ENCODE measurements around the gene CAMSAP1.

The CAMSAP1 gene

GRCh38 chr9:135878528-135879236 is 28.7 kb downstream of the CAMSAP1 start:
- no peak for DNase-seq

- DNase-seq: no peak
Measured at GRCh38 chr9:135877791-135878527, 29.4 kb downstream of the CAMSAP1 start.

- no peak for DNase-seq
Measured at GRCh38 chr9:135876936-135877335, 30.4 kb downstream of the CAMSAP1 start.

- DNase-seq: no peak
Measured at GRCh38 chr9:135874859-135875258, 32.5 kb downstream of the CAMSAP1 start.

- no peak for DNase-seq
Measured at GRCh38 chr9:135869909-135870308, 37.4 kb downstream of the CAMSAP1 start.

- no peak for DNase-seq
Measured at GRCh38 chr9:135865531-135865930, 41.8 kb downstream of the CAMSAP1 start.

GRCh38 chr9:135864447-135865049 is 42.8 kb downstream of the CAMSAP1 start:
- no peak for DNase-seq

- no peak for DNase-seq
Measured at GRCh38 chr9:135862809-135863208, 44.5 kb downstream of the CAMSAP1 start.

GRCh38 chr9:135858491-135859185 is 48.7 kb downstream of the CAMSAP1 start:
- DNase-seq: no peak

- no peak for DNase-seq
Measured at GRCh38 chr9:135857843-135858242, 49.5 kb downstream of the CAMSAP1 start.

GRCh38 chr9:135857371-135857786 is 50.0 kb downstream of the CAMSAP1 start:
- DNase-seq: no peak

GRCh38 chr9:135851748-135852147 is 55.6 kb downstream of the CAMSAP1 start:
- no peak for DNase-seq

GRCh38 chr9:135850737-135851136 is 56.6 kb downstream of the CAMSAP1 start:
- no peak for DNase-seq

GRCh38 chr9:135849181-135849580 is 58.2 kb downstream of the CAMSAP1 start:
- DNase-seq: no peak

- DNase-seq: no peak
Measured at GRCh38 chr9:135848341-135849047, 58.9 kb downstream of the CAMSAP1 start.

- no peak for DNase-seq
Measured at GRCh38 chr9:135847833-135848232, 59.5 kb downstream of the CAMSAP1 start.

GRCh38 chr9:135840539-135840938 is 66.8 kb downstream of the CAMSAP1 start:
- DNase-seq: no peak

- DNase-seq: no peak
Measured at GRCh38 chr9:135840107-135840506, 67.2 kb downstream of the CAMSAP1 start.

- DNase-seq: no peak
Measured at GRCh38 chr9:135839516-135839915, 67.8 kb downstream of the CAMSAP1 start.

GRCh38 chr9:135835131-135835530 is 72.2 kb downstream of the CAMSAP1 start:
- DNase-seq: no peak

GRCh38 chr9:135833864-135834263 is 73.5 kb downstream of the CAMSAP1 start:
- no peak for DNase-seq

GRCh38 chr9:135830496-135830895 is 76.8 kb downstream of the CAMSAP1 start:
- no peak for DNase-seq

GRCh38 chr9:135828656-135829055 is 78.7 kb downstream of the CAMSAP1 start:
- no peak for DNase-seq

All from NCI-H1048 (cell line).